ENCODE measurements around the gene SF3A2.

The SF3A2 gene

GRCh38 chr19:2189880-2190279 lies 46.7 kb upstream of the SF3A2 start:
- H3K9ac ChIP-seq (ENCODE audit: low read depth, low read length): no peak overlapping the region
- H3K27me3 ChIP-seq (ENCODE audit: insufficient read depth, low read length, poor library complexity): no peaks in the 10 kb centered on the region
- DNase-seq (no peak), ATAC-seq (ENCODE audit: insufficient read depth, low read depth) (no peak)
- no peaks in the 10 kb centered on the region for H3K4me1 ChIP-seq (ENCODE audit: insufficient read depth, low read length)
- no peaks in the 10 kb centered on the region for H3K9me3 ChIP-seq (ENCODE audit: insufficient read depth, low read length, severe bottlenecking)
- H3K79me2 ChIP-seq (ENCODE audit: insufficient read depth, low read length): peaks cover 90% of the 10 kb centered on the region
- no peak overlapping the region for H2AFZ ChIP-seq (ENCODE audit: low read depth, low read length)
- TF ChIP-seq EZH2 (IDR thresholded peaks at IDR 0.05; ENCODE audit: borderline replicate concordance, low read depth, low read length, severe bottlenecking) (no peak), CTCF (IDR thresholded peaks at IDR 0.05; ENCODE audit: borderline replicate concordance, extremely low read depth, low read length, poor library complexity, severe bottlenecking) (no peak)
- peaks cover 84% of the 10 kb centered on the region for H4K20me1 ChIP-seq (ENCODE audit: insufficient read depth, low read length)
- peaks cover 93% of the 10 kb centered on the region for H3K36me3 ChIP-seq (ENCODE audit: insufficient read depth, low read length)
- H3K4me3 ChIP-seq (ENCODE audit: low read depth in 1 of 2, low read length in 2 of 2): no peak overlapping the region
- no peak overlapping the region for H3K4me2 ChIP-seq (ENCODE audit: insufficient read depth, low read length)
- no peak overlapping the region for H3K27ac ChIP-seq (ENCODE audit: low read length)

- H3K4me1 ChIP-seq (ENCODE audit: insufficient read depth, low read length): no peaks in the 10 kb centered on the region
- H3K9ac ChIP-seq (ENCODE audit: low read depth, low read length): no peak overlapping the region
- H3K4me3 ChIP-seq (ENCODE audit: low read depth in 1 of 2, low read length in 2 of 2): no peak overlapping the region
- H3K27ac ChIP-seq (ENCODE audit: low read length): no peak overlapping the region
- no peak overlapping the region for H2AFZ ChIP-seq (ENCODE audit: low read depth, low read length)
- peaks cover 91% of the 10 kb centered on the region for H3K79me2 ChIP-seq (ENCODE audit: insufficient read depth, low read length)
- peaks cover 95% of the 10 kb centered on the region for H3K36me3 ChIP-seq (ENCODE audit: insufficient read depth, low read length)
- H3K4me2 ChIP-seq (ENCODE audit: insufficient read depth, low read length): no peak overlapping the region
- no peaks in the 10 kb centered on the region for H3K9me3 ChIP-seq (ENCODE audit: insufficient read depth, low read length, severe bottlenecking)
- peaks cover 84% of the 10 kb centered on the region for H4K20me1 ChIP-seq (ENCODE audit: insufficient read depth, low read length)
- ATAC-seq (ENCODE audit: insufficient read depth, low read depth): no peak
- no peaks in the 10 kb centered on the region for H3K27me3 ChIP-seq (ENCODE audit: insufficient read depth, low read length, poor library complexity)
- no peak for DNase-seq
- no peak for TF ChIP-seq CTCF (IDR thresholded peaks at IDR 0.05; ENCODE audit: borderline replicate concordance, extremely low read depth, low read length, poor library complexity, severe bottlenecking)
- TF ChIP-seq EZH2 (IDR thresholded peaks at IDR 0.05; ENCODE audit: borderline replicate concordance, low read depth, low read length, severe bottlenecking): no peak
These were observed 45.7 kb upstream of the SF3A2 start for GRCh38 chr19:2190848-2191455.

- TF ChIP-seq CTCF (IDR thresholded peaks at IDR 0.05; ENCODE audit: borderline replicate concordance, extremely low read depth, low read length, poor library complexity, severe bottlenecking) (no peak), EZH2 (IDR thresholded peaks at IDR 0.05; ENCODE audit: borderline replicate concordance, low read depth, low read length, severe bottlenecking) (no peak)
- Histone ChIP-seq H3K4me1 (ENCODE audit: insufficient read depth, low read length) (no peaks in the 10 kb centered on the region), H3K4me2 (ENCODE audit: insufficient read depth, low read length) (no peak overlapping the region), H3K9ac (ENCODE audit: low read depth, low read length) (no peak overlapping the region), H2AFZ (ENCODE audit: low read depth, low read length) (no peak overlapping the region), H3K27me3 (ENCODE audit: insufficient read depth, low read length, poor library complexity) (no peaks in the 10 kb centered on the region), H4K20me1 (ENCODE audit: insufficient read depth, low read length) (peaks cover 84% of the 10 kb centered on the region), H3K4me3 (ENCODE audit: low read depth in 1 of 2, low read length in 2 of 2) (no peak overlapping the region), H3K36me3 (ENCODE audit: insufficient read depth, low read length) (peaks cover 95% of the 10 kb centered on the region), H3K79me2 (ENCODE audit: insufficient read depth, low read length) (peaks cover 91% of the 10 kb centered on the region), H3K9me3 (ENCODE audit: insufficient read depth, low read length, severe bottlenecking) (no peaks in the 10 kb centered on the region), H3K27ac (ENCODE audit: low read length) (no peak overlapping the region)
- ATAC-seq (ENCODE audit: insufficient read depth, low read depth): no peak
- DNase-seq: no peak
These were observed 44.9 kb upstream of the SF3A2 start for GRCh38 chr19:2191456-2192310.

Measured in DND-41 (cell line).